A549 treated with CORT108297 at 1 μM for 4 hours (cell line): Measurements from ENCODE around the gene WDR4. TPM values are rescaled to one million over a fixed set of nuclear protein-coding genes. Genes with fewer than 3 reads are reported as not detected.

Experiments used
- total RNA-seq: library from RNA; stranded (reverse); fragments of 200-300 nt; extraction: Qiagen RNA extraction; gene quantifications from 5 replicates; pipeline ENCODE4 v1.2.3, GENCODE V29; 2022

WDR4 gene
- 24.1 to 33.1 TPM (median 32.3 TPM) in 5 replicates for total RNA-seq

GRCh38 chr21:42878993-42879787 lies at the start of gene WDR4:
Gene WDR4, minus strand, starts transcription at chr21:42879539. Its CDS starts 44 bp downstream, at chr21:42879495.

GRCh38 chr21:42925114-42925926 lies 46.0 kb upstream of the WDR4 start, which contains the start of gene ERVH48-1:
Gene ERVH48-1, minus strand, starts transcription at chr21:42925630. Its CDS starts 6,624 bp downstream, at chr21:42919006.

GRCh38 chr21:42892931-42893755 lies 13.8 kb upstream of the WDR4 start, which contains the start of gene NDUFV3:
Gene NDUFV3, plus strand, starts transcription at chr21:42893309. Its CDS starts 25 bp downstream, at chr21:42893334.

Other genes starting within 250 kb of the WDR4 start
- 1.0 to 1.5 TPM (median 1.1 TPM) in 5 replicates for gene PDE9A, start 225.9 kb downstream of the WDR4 start, total RNA-seq
- gene NDUFV3, start 13.8 kb upstream of the WDR4 start, total RNA-seq: 19.9 to 22.7 TPM (median 20.5 TPM) in 5 replicates
- not detected in 5 replicates for gene ERVH48-1, start 46.1 kb upstream of the WDR4 start, total RNA-seq
- gene PKNOX1, start 95.0 kb upstream of the WDR4 start, total RNA-seq: 4.7 to 7.0 TPM (median 6.6 TPM) in 5 replicates
- gene CBS, start 196.3 kb upstream of the WDR4 start, total RNA-seq: 11.0 to 13.7 TPM (median 12.3 TPM) in 5 replicates
- gene U2AF1, start 228.0 kb upstream of the WDR4 start, total RNA-seq: 52.1 to 65.9 TPM (median 58.9 TPM) in 5 replicates